Esophagus squamous epithelium (tissue), 4 donors: ENCODE data around the gene B9D1.

ENCODE experiments used
- POLR2A ChIP-seq, 4 donors: fragments of 450-650 bp; IDR thresholded peaks; one replicate each; pipeline ENCODE4 v1.6.1; 2017; ENCODE audit warnings: antibody characterized with exemption in 4 of 4, mild to moderate bottlenecking in 4 of 4, moderate library complexity in 3 of 4
- TF ChIP-seq, protein P1 (sequence below), 6 experiments: fragments of 450-650 bp in 4 of 6; fragments of 200-600 bp in 2 of 6; sonication (generic) in 2 of 6; IDR thresholded peaks; one replicate each; pipeline ENCODE4 v1.5.1; 2016 to 2019; ENCODE audit warnings: antibody characterized with exemption in 6 of 6, mild to moderate bottlenecking in 4 of 6, moderate library complexity in 4 of 6

- TF ChIP-seq, protein P1, sequence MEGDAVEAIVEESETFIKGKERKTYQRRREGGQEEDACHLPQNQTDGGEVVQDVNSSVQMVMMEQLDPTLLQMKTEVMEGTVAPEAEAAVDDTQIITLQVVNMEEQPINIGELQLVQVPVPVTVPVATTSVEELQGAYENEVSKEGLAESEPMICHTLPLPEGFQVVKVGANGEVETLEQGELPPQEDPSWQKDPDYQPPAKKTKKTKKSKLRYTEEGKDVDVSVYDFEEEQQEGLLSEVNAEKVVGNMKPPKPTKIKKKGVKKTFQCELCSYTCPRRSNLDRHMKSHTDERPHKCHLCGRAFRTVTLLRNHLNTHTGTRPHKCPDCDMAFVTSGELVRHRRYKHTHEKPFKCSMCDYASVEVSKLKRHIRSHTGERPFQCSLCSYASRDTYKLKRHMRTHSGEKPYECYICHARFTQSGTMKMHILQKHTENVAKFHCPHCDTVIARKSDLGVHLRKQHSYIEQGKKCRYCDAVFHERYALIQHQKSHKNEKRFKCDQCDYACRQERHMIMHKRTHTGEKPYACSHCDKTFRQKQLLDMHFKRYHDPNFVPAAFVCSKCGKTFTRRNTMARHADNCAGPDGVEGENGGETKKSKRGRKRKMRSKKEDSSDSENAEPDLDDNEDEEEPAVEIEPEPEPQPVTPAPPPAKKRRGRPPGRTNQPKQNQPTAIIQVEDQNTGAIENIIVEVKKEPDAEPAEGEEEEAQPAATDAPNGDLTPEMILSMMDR (IDR thresholded peaks at IDR 0.05) = no peak
- TF ChIP-seq POLR2A (IDR thresholded peaks at IDR 0.05) = no peak
Measured at GRCh38 chr17:19333132-19333440, 29.4 kb downstream of the B9D1 start.
